GM12878 (cell line): Measurements from ENCODE around the gene ERVMER34-1. TPM values are rescaled to one million over a fixed set of nuclear protein-coding genes. Genes with fewer than 3 reads are reported as not detected.

Experiments used
- ATAC-seq: fragments of 200-7000 bp; cut with Tn5 transposase; 3 replicates; pipeline ENCODE4 v1.9.1; 2020; ENCODE audit warnings: mild to moderate bottlenecking, moderate library complexity
- BruUV-seq: library from RNA; stranded (reverse); fragments of 400-500 nt; replicated peaks from 2 replicates; lab custom pipeline; 2021; lab: Mats Ljungman, UMichigan
- CTCF ChIA-PET: fragments of 300-600 bp; sonication (Branson Sonifier 250); formaldehyde crosslinking; extraction: SDS; loops from one replicate; lab custom pipeline; 2021; ENCODE audit warnings: inconsistent platforms; lab: Yijun Ruan, JAX
- POLR2A ChIA-PET: fragments of 350-600 bp; formaldehyde crosslinking; extraction: SDS; loops from one replicate; lab custom pipeline; 2021; ENCODE audit warnings: inconsistent platforms; lab: Charles Lee
- RAD21 ChIA-PET: fragments of 300-600 bp; sonication (Branson Sonifier 250); formaldehyde crosslinking; loops from one replicate; lab custom pipeline; 2023; ENCODE audit warnings: antibody characterized with exemption; ENCODE audit not compliant: unreplicated experiment; lab: Charles Lee
- SMC1A ChIA-PET: fragments of 300-600 bp; sonication (Branson Sonifier 250); formaldehyde crosslinking; loops from one replicate; lab custom pipeline; 2023; ENCODE audit not compliant: unreplicated experiment, uncharacterized antibody; lab: Charles Lee
- DNase-seq: peaks from one replicate; pipeline ENCODE4 v3.0.0-alpha.2; 2011; ENCODE audit warnings: low read depth, low spot score
- FAIRE-seq: peaks from 3 replicates; lab custom pipeline; 2011; peaks lifted over from hg19 to GRCh38; lab: Jason Lieb, UNC
- H2AFZ ChIP-seq: 2 replicates; pipeline ENCODE4 v1.6.0; 2011; ENCODE audit warnings: low read depth, low read length, control low read depth; ENCODE audit not compliant: control insufficient read depth
- H3K27ac ChIP-seq: 2 replicates; pipeline ENCODE4 v1.5.1; 2011; ENCODE audit warnings: control low read depth; ENCODE audit not compliant: control insufficient read depth, insufficient read depth
- H3K27me3 ChIP-seq, 2 experiments: replicated peaks in 1 of 2; 2 replicates each; pipeline versions ENCODE4 v1.6.0 to v1.6.1; 2011; ENCODE audit warnings: low read length in 1 of 2; ENCODE audit not compliant: control insufficient read depth in 2 of 2, insufficient read depth in 2 of 2
- H3K36me3 ChIP-seq, 2 experiments: 2 replicates each; pipeline ENCODE4 v1.5.1; 2011; ENCODE audit warnings: low read length in 1 of 2; ENCODE audit not compliant: control insufficient read depth in 2 of 2, insufficient read depth in 2 of 2
- H3K4me1 ChIP-seq: 2 replicates; pipeline ENCODE4 v1.6.1; 2011; ENCODE audit warnings: mild to moderate bottlenecking, low read length, moderate library complexity, mixed read lengths; ENCODE audit not compliant: control insufficient read depth, insufficient read depth
- H3K4me2 ChIP-seq: 2 replicates; pipeline ENCODE4 v1.6.0; 2011; ENCODE audit warnings: control low read depth; ENCODE audit not compliant: control insufficient read depth, insufficient read depth
- H3K4me3 ChIP-seq: fragments of 200-600 bp; sonication (generic); 2 replicates; pipeline ENCODE4 v1.5.1; 2016
- H3K79me2 ChIP-seq: 2 replicates; pipeline ENCODE4 v1.6.0; 2011; ENCODE audit warnings: low read length; ENCODE audit not compliant: control insufficient read depth, insufficient read depth
- H3K9ac ChIP-seq: 2 replicates; pipeline ENCODE4 v1.8.0; 2011; ENCODE audit warnings: low read length, control low read depth, mixed read lengths; ENCODE audit not compliant: control insufficient read depth, insufficient read depth
- H3K9me3 ChIP-seq: replicated peaks from 3 replicates; pipeline ENCODE4 v1.5.1; 2011; ENCODE audit warnings: mild to moderate bottlenecking, low read length; ENCODE audit not compliant: control insufficient read depth, insufficient read depth
- H4K20me1 ChIP-seq: 2 replicates; pipeline ENCODE4 v1.6.0; 2011; ENCODE audit not compliant: control insufficient read depth, insufficient read depth
- BCL11A ChIP-seq: IDR thresholded peaks from 2 replicates; pipeline ENCODE4 v1.6.1; 2011; ENCODE audit warnings: low read depth, low read length
- NR2C2 ChIP-seq: IDR thresholded peaks from 2 replicates; pipeline ENCODE4 v1.6.1; 2011; ENCODE audit warnings: borderline replicate concordance, low read depth; ENCODE audit not compliant: control insufficient read depth, insufficient read length
- PRDM15 ChIP-seq: fragments of 450-650 bp; formaldehyde crosslinking; IDR thresholded peaks from 2 replicates; pipeline ENCODE4 v1.4.0; 2020; ENCODE audit warnings: mild to moderate bottlenecking, moderate library complexity
- SP1 ChIP-seq: IDR thresholded peaks from one replicate; pipeline ENCODE4 v1.6.1; 2011; ENCODE audit warnings: low read depth, low read length
- ZBED1 ChIP-seq: IDR thresholded peaks from 2 replicates; pipeline ENCODE4 v1.6.1; 2016; ENCODE audit warnings: borderline replicate concordance
- ZNF207 ChIP-seq: fragments of 450-650 bp; IDR thresholded peaks from 2 replicates; pipeline ENCODE4 v1.6.1; 2014; ENCODE audit warnings: antibody characterized with exemption, mild to moderate bottlenecking, borderline replicate concordance
- in situ Hi-C: fragments of 300-500 bp; cut with MboI; formaldehyde crosslinking; loops from 9 replicates; pipeline ENCODE4 v1.14.3; 2018; ENCODE audit warnings: mixed read lengths
- intact Hi-C: fragments of 100-400 bp; cut with micrococcal nuclease; formaldehyde crosslinking; loops from one replicate; pipeline ENCODE4 v1.14.2; 2022; ENCODE audit not compliant: unreplicated experiment
- polyA plus RNA-seq, 11 experiments: library from polyadenylated mRNA; depleted of rRNA in 4 of 11; unstranded in 6 of 11; stranded (reverse) in 5 of 11; fragments of >200 nt; fragmentation: Nextera tagmentation in 4 of 11; fragmentation: Illumina TruSeq in 1 of 11; extraction: Ambion mirVana in 4 of 11; extraction: Trizol in 1 of 11; gene quantifications; 1 replicate in 1 of 11; 2 replicates in 10 of 11; pipeline versions ENCODE4 v1.2.1 to v1.2.3, GENCODE V29; 2011 to 2016; ENCODE audit warnings: inconsistent platforms in 2 of 11, missing spikeins in 2 of 11, low read depth in 1 of 11
- total RNA-seq, 4 experiments: library from RNA; depleted of rRNA in 3 of 4; stranded (reverse); fragments of >200 nt in 3 of 4; fragmentation: Illumina TruSeq in 1 of 4; extraction: Trizol in 1 of 4; gene quantifications; 2 replicates each; pipeline versions ENCODE4 v1.2.1 to v1.2.3, GENCODE V29; 2013 to 2021

Gene ERVMER34-1
- total and polyA plus RNA-seq, 10 of the 15 experiments (the other 5 are each of a cell fraction or from before 2014, with no cell fraction given), result not detected

GRCh38 chr4:52755426-52755825 lies 4.2 kb upstream of the ERVMER34-1 start:
- Histone ChIP-seq H3K9ac (no peak overlapping the region), H3K79me2 (no peaks in the 10 kb centered on the region), H3K9me3 (no peaks in the 10 kb centered on the region; the same call in 2 of the 3 replicates), H3K4me1 (peaks cover 5% of the 10 kb centered on the region), H3K4me2 (no peak overlapping the region), H3K27me3 (peaks cover 7 to 14% of the 10 kb centered on the region in 2 experiments), H4K20me1 (no peaks in the 10 kb centered on the region), H2AFZ (no peak overlapping the region), H3K36me3 (no peaks in the 10 kb centered on the region), H3K27ac (no peak overlapping the region), H3K4me3 (no peak overlapping the region)
- no peak for TF ChIP-seq NR2C2
- TF ChIP-seq SP1, result no peak
- no peak for TF ChIP-seq PRDM15 (CRISPR knock-in tag)
- TF ChIP-seq ZNF207, result no peak
- TF ChIP-seq BCL11A, result no peak
- TF ChIP-seq ZBED1, result no peak
- POLR2A ChIA-PET, result no interaction called here
- ATAC-seq, result no peak
- RAD21 ChIA-PET, result no interaction called here
- CTCF ChIA-PET, result interaction anchor here (0.8 kb wide), 1 partner anchor 12 kb away, joined by 3 read pairs; no protein-coding TSS in a partner anchor
- SMC1A ChIA-PET, result no interaction called here
- DNase-seq, result no peak
- intact Hi-C loops, result no loop called here
- no peak for FAIRE-seq
- BruUV-seq, result no TSS peak
- in situ Hi-C loops, result no loop called here
